ENCODE results near the gene SGMS1. TPM values are rescaled to one million over a fixed set of nuclear protein-coding genes. Genes with fewer than 3 reads are reported as not detected.
"Not testable (repeated sequence)": the region's sequence is repeated elsewhere in the genome, so short reads cannot be mapped to it uniquely, and the experiment has no call there.

The SGMS1 gene
- total and polyA plus RNA-seq, 4 experiments from 2014 or later = 10.0 to 33.0 (median 20.3) TPM

GRCh38 chr10:50275650-50276235 is 348.0 kb downstream of the SGMS1 start:
- peak in 2 of 5 donors; percentile 7 to 8 for DNase-seq
- intact Hi-C loops (cut with micrococcal nuclease) = loop anchor here (5.0 kb wide), 1 partner anchor 683 kb away; no protein-coding TSS in a partner anchor
- H3K27ac ChIP-seq (ENCODE audit: low read depth, low read length) = no peak overlapping the region
- H3K27me3 ChIP-seq (ENCODE audit: insufficient read depth, low read length) = no peaks in the 10 kb centered on the region
- Mint-ChIP-seq H3K4me3 (no peak overlapping the region), H3K9me3 (peaks cover 0 to 2% (median 0%) of the 10 kb centered on the region in 8 donors), H3K4me1 (peaks cover 0 to 1% (median 0%) of the 10 kb centered on the region in 4 donors), H3K27me3 (peaks cover 12 to 21% of the 10 kb centered on the region in 2 donors), H3K27ac (no peak overlapping the region), H3K36me3 (no peaks in the 10 kb centered on the region)
- H3K4me3 ChIP-seq (ENCODE audit: low read length in 2 of 2) = no peak overlapping the region
- H3K4me1 ChIP-seq (ENCODE audit: insufficient read depth, low read length) = no peaks in the 10 kb centered on the region
- ChIA-PET POLR2A (ENCODE audit: partially characterized antibody) (interaction anchor here (1.4 kb wide), 1 partner anchor 349 kb away, joined by 5 read pairs; no protein-coding TSS in a partner anchor), CTCF (ENCODE audit: partially characterized antibody) (interaction anchor here (0.8 to 1.8 kb wide), 4 partner anchors 9 to 347 kb away, joined by 3 to 5 read pairs (median 4); no protein-coding TSS in a partner anchor)
- H3K36me3 ChIP-seq (ENCODE audit: insufficient read depth, low read length) = no peaks in the 10 kb centered on the region
- H3K9me3 ChIP-seq (ENCODE audit: control insufficient read depth in 1 of 2, low read length in 2 of 2) = no peaks in the 10 kb centered on the region

- H3K4me1 Mint-ChIP-seq = peaks cover 0 to 1% (median 0%) of the 10 kb centered on the region in 4 donors
- POLR2A ChIA-PET (ENCODE audit: partially characterized antibody) = no interaction called here
- intact Hi-C loops (cut with micrococcal nuclease) = no loop called here
- H3K27ac Mint-ChIP-seq = no peak overlapping the region
- H3K27me3 Mint-ChIP-seq = peaks cover 12 to 14% of the 10 kb centered on the region in 2 donors
- H3K36me3 ChIP-seq (ENCODE audit: insufficient read depth, low read length) = no peaks in the 10 kb centered on the region
- no peaks in the 10 kb centered on the region for H3K36me3 Mint-ChIP-seq
- peaks cover 0 to 2% (median 0%) of the 10 kb centered on the region in 8 donors for H3K9me3 Mint-ChIP-seq
- no peak overlapping the region for H3K27ac ChIP-seq (ENCODE audit: low read depth, low read length)
- DNase-seq = no peak
- CTCF ChIA-PET (ENCODE audit: partially characterized antibody) = no interaction called here
- no peak overlapping the region for H3K4me3 ChIP-seq (ENCODE audit: low read length in 2 of 2)
- no peak overlapping the region for H3K4me3 Mint-ChIP-seq
- no peaks in the 10 kb centered on the region for H3K9me3 ChIP-seq (ENCODE audit: control insufficient read depth in 1 of 2, low read length in 2 of 2)
- H3K4me1 ChIP-seq (ENCODE audit: insufficient read depth, low read length) = no peaks in the 10 kb centered on the region
- no peaks in the 10 kb centered on the region for H3K27me3 ChIP-seq (ENCODE audit: insufficient read depth, low read length)
Measured at GRCh38 chr10:50272531-50272930, 351.2 kb downstream of the SGMS1 start.

- Mint-ChIP-seq H3K27ac (no peak overlapping the region), H3K4me1 (peaks cover 0 to 1% (median 0%) of the 10 kb centered on the region in 4 donors), H3K4me3 (no peak overlapping the region), H3K36me3 (no peaks in the 10 kb centered on the region), H3K27me3 (peaks cover 12% of the 10 kb centered on the region in 2 donors), H3K9me3 (peaks cover 0 to 2% (median 0%) of the 10 kb centered on the region in 8 donors)
- ChIA-PET POLR2A (ENCODE audit: partially characterized antibody) (no interaction called here), CTCF (ENCODE audit: partially characterized antibody) (no interaction called here)
- DNase-seq = no peak
- H3K27ac ChIP-seq (ENCODE audit: low read depth, low read length) = no peak overlapping the region
- H3K4me3 ChIP-seq (ENCODE audit: low read length in 2 of 2) = no peak overlapping the region
- H3K36me3 ChIP-seq (ENCODE audit: insufficient read depth, low read length) = no peaks in the 10 kb centered on the region
- no peaks in the 10 kb centered on the region for H3K27me3 ChIP-seq (ENCODE audit: insufficient read depth, low read length)
- no peaks in the 10 kb centered on the region for H3K4me1 ChIP-seq (ENCODE audit: insufficient read depth, low read length)
- H3K9me3 ChIP-seq (ENCODE audit: control insufficient read depth in 1 of 2, low read length in 2 of 2) = no peaks in the 10 kb centered on the region
- intact Hi-C loops (cut with micrococcal nuclease) = no loop called here
Measured at GRCh38 chr10:50271564-50272250, 352.0 kb downstream of the SGMS1 start.

DNA sequence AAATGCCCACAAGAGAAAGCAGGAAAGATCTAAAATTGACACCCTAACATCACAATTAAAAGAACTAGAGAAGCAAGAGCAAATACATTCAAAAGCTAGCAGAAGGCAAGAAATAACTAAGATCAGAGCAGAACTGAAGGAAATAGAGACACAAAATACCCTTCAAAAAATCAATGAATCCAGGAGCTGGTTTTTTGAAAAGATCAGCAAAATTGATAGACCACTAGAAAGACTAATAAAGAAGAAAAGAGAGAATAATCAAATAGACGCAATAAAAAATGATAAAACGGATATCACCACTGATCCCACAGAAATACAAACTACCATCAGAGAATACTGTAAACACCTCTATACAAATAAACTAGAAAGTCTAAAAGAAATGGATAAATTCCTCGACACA is 355.9 kb downstream of the SGMS1 start:
- H3K4me1 ChIP-seq (ENCODE audit: insufficient read depth, low read length); H3K4me3 ChIP-seq (ENCODE audit: low read length in 2 of 2); H3K27me3 ChIP-seq (ENCODE audit: insufficient read depth, low read length); H3K27ac ChIP-seq (ENCODE audit: low read depth, low read length); H3K9me3 Mint-ChIP-seq; H3K9me3 ChIP-seq (ENCODE audit: control insufficient read depth in 1 of 2, low read length in 2 of 2); H3K4me1 Mint-ChIP-seq; DNase-seq; H3K36me3 Mint-ChIP-seq; H3K27ac Mint-ChIP-seq; H3K4me3 Mint-ChIP-seq; intact Hi-C loops (cut with micrococcal nuclease); CTCF ChIA-PET (ENCODE audit: partially characterized antibody); H3K36me3 ChIP-seq (ENCODE audit: insufficient read depth, low read length): not testable (repeated sequence)
- peaks cover 9 to 12% of the 10 kb centered on the region in 2 donors for H3K27me3 Mint-ChIP-seq
- POLR2A ChIA-PET (ENCODE audit: partially characterized antibody) = interaction anchor here (0.7 kb wide), 1 partner anchor 106 kb away, joined by 3 read pairs; no protein-coding TSS in a partner anchor

- H3K27me3 ChIP-seq (ENCODE audit: insufficient read depth, low read length); H3K27ac ChIP-seq (ENCODE audit: low read depth, low read length); intact Hi-C loops (cut with micrococcal nuclease); H3K27ac Mint-ChIP-seq; H3K36me3 ChIP-seq (ENCODE audit: insufficient read depth, low read length); H3K4me3 ChIP-seq (ENCODE audit: low read length in 2 of 2); CTCF ChIA-PET (ENCODE audit: partially characterized antibody); H3K9me3 Mint-ChIP-seq; H3K9me3 ChIP-seq (ENCODE audit: control insufficient read depth in 1 of 2, low read length in 2 of 2); H3K4me3 Mint-ChIP-seq; H3K36me3 Mint-ChIP-seq; H3K4me1 ChIP-seq (ENCODE audit: insufficient read depth, low read length); H3K4me1 Mint-ChIP-seq: not testable (repeated sequence)
- peak in 2 of 5 donors; percentile 14 to 39 for DNase-seq
- peaks cover 9 to 11% of the 10 kb centered on the region in 2 donors for H3K27me3 Mint-ChIP-seq
- POLR2A ChIA-PET (ENCODE audit: partially characterized antibody) = interaction anchor here (0.8 kb wide), 1 partner anchor 360 kb away, joined by 3 read pairs; no protein-coding TSS in a partner anchor
Measured at GRCh38 chr10:50262625-50263024, 361.1 kb downstream of the SGMS1 start.

DNA sequence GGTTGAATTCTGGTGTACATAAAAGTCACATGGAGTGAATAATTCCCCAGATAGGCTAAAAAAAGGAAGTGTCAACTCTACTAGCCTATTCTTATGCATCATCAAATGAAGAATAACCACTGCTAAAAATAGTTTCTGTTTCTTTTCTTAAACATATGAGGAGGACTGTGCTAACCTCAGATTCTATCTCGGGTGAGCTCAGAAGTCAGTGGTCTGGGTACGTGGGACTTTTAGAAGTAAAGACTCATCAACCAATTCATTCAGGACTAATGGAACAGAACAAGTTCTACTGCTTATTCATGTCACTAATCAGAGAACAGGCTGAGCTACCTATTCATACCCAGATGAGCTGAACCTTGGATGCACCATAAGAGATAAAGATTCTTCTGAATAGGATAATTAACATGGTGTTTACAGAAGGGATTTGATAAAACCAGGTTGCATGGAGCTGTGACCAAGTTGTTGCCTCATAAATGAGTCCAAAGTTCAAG is 362.9 kb downstream of the SGMS1 start:
- Mint-ChIP-seq H3K4me3 (no peak overlapping the region), H3K36me3 (no peaks in the 10 kb centered on the region), H3K9me3 (peaks cover 0 to 3% (median 0%) of the 10 kb centered on the region in 8 donors), H3K27me3 (peaks cover 10 to 18% of the 10 kb centered on the region in 2 donors), H3K27ac (peak overlapping the region in 1 of 7 donors; percentile 61), H3K4me1 (peaks cover 0 to 5% (median 2%) of the 10 kb centered on the region in 4 donors)
- intact Hi-C loops (cut with micrococcal nuclease) = no loop called here
- Histone ChIP-seq H3K27me3 (ENCODE audit: insufficient read depth, low read length) (no peaks in the 10 kb centered on the region), H3K4me3 (ENCODE audit: low read length in 2 of 2) (no peak overlapping the region), H3K27ac (ENCODE audit: low read depth, low read length) (no peak overlapping the region), H3K4me1 (ENCODE audit: insufficient read depth, low read length) (no peaks in the 10 kb centered on the region), H3K9me3 (ENCODE audit: control insufficient read depth in 1 of 2, low read length in 2 of 2) (no peaks in the 10 kb centered on the region), H3K36me3 (ENCODE audit: insufficient read depth, low read length) (no peaks in the 10 kb centered on the region)
- peak in 1 of 5 donors; percentile 11 for DNase-seq
- POLR2A ChIA-PET (ENCODE audit: partially characterized antibody) = no interaction called here
- CTCF ChIA-PET (ENCODE audit: partially characterized antibody) = no interaction called here

Data from CD4-positive, alpha-beta memory T cell (primary cell).